ENCODE measurements around the gene SLC16A1.

The SLC16A1 gene

DNA sequence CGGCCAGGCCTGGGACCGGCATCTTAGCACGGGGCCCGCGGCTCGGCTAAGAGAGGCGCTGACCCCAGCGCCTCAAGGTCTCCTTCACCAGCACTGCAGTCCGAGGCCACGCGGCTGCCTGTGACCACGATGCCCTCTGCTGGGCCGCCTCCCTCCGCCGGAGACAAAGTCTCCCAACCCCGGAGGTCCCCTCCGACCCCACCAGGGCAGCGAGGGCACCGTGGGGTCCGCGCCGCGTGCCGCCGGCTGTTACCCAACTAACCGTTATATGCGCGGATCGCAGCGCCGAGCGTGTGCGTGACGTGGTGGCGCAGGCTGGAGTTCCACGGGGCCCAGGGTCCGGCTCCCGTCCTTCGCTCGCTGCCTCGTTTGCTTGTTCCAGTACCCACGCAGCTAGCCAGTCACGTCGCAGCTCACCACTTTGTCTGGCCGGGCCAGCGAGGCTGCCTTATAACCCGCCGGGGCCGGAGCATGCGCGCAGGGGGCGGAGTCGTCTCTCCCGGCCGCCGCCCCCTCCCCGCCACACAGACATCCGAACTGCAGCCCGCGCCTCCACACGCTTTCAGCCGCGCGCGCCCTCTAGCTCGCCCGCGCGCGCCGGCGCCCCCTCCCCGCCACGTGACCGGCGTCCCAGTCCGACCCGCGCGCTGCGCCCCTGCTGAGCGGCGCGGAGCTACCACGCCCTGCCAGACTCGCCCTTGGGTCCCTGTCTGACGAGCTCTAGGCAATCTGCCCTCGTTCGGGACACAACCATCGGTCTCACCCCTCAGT, at the start of gene SLC16A1:
SLC16A1 (minus strand) TSS at position 424 of the 771 bp plus-strand sequence. CDS start 26,888 bp downstream, outside the sequence.
- peaks cover 58% of the 10 kb centered on the region for H3K4me1 ChIP-seq (ENCODE audit: insufficient read depth, low read length, poor library complexity, severe bottlenecking)
- H4K20me1 ChIP-seq (ENCODE audit: insufficient read depth, low read length, poor library complexity, severe bottlenecking), result peaks cover 48% of the 10 kb centered on the region
- peak within 1 kb of the TSS; percentile 99 for H2AFZ ChIP-seq (ENCODE audit: low read length)

DNA sequence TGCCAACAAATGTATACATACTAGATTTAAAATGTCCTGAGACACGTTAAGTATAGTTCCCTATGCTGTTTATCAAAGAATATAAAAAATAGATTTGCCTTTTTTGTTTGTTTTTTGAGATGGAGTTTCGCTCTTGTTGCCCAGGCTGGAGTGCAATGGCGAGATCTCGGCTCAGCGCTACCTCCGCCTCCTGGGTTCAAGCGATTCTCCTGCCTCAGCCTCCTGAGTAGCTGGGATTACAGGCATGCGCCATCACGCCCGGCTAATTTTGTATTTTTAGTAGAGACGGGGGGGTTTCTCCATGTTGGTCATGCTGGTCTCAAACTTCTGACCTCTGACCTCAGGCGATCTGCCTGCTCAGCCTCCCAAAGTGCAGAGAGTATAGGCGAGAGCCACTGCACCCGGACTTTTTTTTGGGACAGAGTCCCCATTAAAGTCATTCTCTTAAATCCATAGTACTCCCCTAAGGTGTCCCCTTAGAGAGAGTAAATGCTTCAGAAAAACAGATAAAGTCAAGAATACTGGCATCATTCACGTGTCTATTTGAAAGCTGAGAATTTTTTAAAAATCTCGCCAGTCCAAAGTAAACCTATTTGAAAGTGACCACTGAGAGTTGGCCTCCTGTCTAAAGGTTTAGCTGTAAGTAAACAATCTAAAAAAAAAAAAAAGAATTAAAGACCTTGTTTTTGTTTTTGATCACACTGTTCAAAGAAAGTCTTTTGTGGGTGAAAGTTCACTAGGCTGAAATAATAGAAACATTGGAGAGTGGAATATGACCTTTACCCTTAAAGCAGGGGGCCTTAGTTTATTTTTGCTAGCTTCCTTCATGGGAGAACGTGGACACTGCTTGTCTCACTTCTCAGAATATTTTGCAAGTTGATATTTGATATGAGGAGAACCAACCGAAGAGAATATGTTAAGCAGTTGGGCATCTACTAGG, 48.0 kb upstream of the SLC16A1 start:
- Histone ChIP-seq H3K79me2 (ENCODE audit: insufficient read depth, low read length) (no peaks in the 10 kb centered on the region), H4K20me1 (ENCODE audit: insufficient read depth, low read length, poor library complexity, severe bottlenecking) (no peaks in the 10 kb centered on the region), H3K4me1 (ENCODE audit: insufficient read depth, low read length, poor library complexity, severe bottlenecking) (no peaks in the 10 kb centered on the region), H3K9ac (ENCODE audit: low read depth, low read length, poor library complexity, severe bottlenecking) (no peak overlapping the region), H3K27me3 (ENCODE audit: insufficient read depth, low read length, poor library complexity, severe bottlenecking) (no peaks in the 10 kb centered on the region), H3K36me3 (ENCODE audit: insufficient read depth, low read length) (no peaks in the 10 kb centered on the region), H3K9me2 (replicated peaks; ENCODE audit: low read depth, low read length) (no peaks in the 10 kb centered on the region), H3F3A (ENCODE audit: low read depth) (no peaks in the 10 kb centered on the region), H3K9me3 (ENCODE audit: insufficient read depth, low read depth, low read length) (no peaks in the 10 kb centered on the region), H3K4me3 (ENCODE audit: low read length, poor library complexity, severe bottlenecking) (no peak overlapping the region), H2AFZ (ENCODE audit: low read length) (no peak overlapping the region), H3K4me2 (ENCODE audit: low read depth, low read length, poor library complexity, severe bottlenecking) (no peak overlapping the region)
- TF ChIP-seq CTCF (conservative IDR thresholded peaks at IDR 0.05; ENCODE audit: low read length) (no peak), EZH2phosphoT487 (IDR thresholded peaks at IDR 0.05; ENCODE audit: borderline replicate concordance) (no peak)

More for the DNA sequence above, at the start of gene SLC16A1:
- H3K9ac ChIP-seq (ENCODE audit: low read depth, low read length, poor library complexity, severe bottlenecking), result peak within 1 kb of the TSS; percentile 95
- peak; percentile 17; the same call in 1 of the 2 replicates for TF ChIP-seq CTCF (conservative IDR thresholded peaks at IDR 0.05; ENCODE audit: low read length)
- TF ChIP-seq EZH2phosphoT487 (IDR thresholded peaks at IDR 0.05; ENCODE audit: borderline replicate concordance), result no peak
- H3K4me2 ChIP-seq (ENCODE audit: low read depth, low read length, poor library complexity, severe bottlenecking), result peak within 1 kb of the TSS; percentile 85
- H3F3A ChIP-seq (ENCODE audit: low read depth), result no peaks in the 10 kb centered on the region
- peaks cover 75% of the 10 kb centered on the region for H3K79me2 ChIP-seq (ENCODE audit: insufficient read depth, low read length)
- no peaks in the 10 kb centered on the region for H3K36me3 ChIP-seq (ENCODE audit: insufficient read depth, low read length)
- H3K27me3 ChIP-seq (ENCODE audit: insufficient read depth, low read length, poor library complexity, severe bottlenecking), result no peaks in the 10 kb centered on the region
- H3K9me2 ChIP-seq (replicated peaks; ENCODE audit: low read depth, low read length), result no peaks in the 10 kb centered on the region
- H3K4me3 ChIP-seq (ENCODE audit: low read length, poor library complexity, severe bottlenecking), result peak within 1 kb of the TSS; percentile 100
- H3K9me3 ChIP-seq (ENCODE audit: insufficient read depth, low read depth, low read length), result no peaks in the 10 kb centered on the region

DNA sequence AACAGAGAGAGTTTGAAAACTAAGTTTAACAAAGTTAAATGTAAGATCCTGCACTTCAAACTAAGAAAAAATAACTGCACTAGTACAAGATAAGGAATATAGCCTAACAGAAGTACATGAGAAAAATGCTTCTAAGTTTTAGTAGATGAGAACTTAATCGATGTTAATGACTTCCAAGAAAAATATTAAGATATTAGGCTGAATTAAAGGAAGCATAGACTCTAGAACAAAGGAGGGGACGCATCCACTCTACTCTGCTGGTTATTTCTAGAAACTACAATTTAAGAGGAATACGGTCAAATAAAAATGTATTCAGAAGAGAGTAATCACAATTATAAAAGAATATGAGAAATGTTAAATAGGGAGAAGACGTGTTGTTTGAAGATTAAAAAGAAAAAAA, 46.3 kb upstream of the SLC16A1 start:
- Histone ChIP-seq H3K9ac (ENCODE audit: low read depth, low read length, poor library complexity, severe bottlenecking) (no peak overlapping the region), H3K9me3 (ENCODE audit: insufficient read depth, low read depth, low read length) (no peaks in the 10 kb centered on the region), H3K9me2 (replicated peaks; ENCODE audit: low read depth, low read length) (no peaks in the 10 kb centered on the region), H3K36me3 (ENCODE audit: insufficient read depth, low read length) (no peaks in the 10 kb centered on the region), H3K4me2 (ENCODE audit: low read depth, low read length, poor library complexity, severe bottlenecking) (no peak overlapping the region), H4K20me1 (ENCODE audit: insufficient read depth, low read length, poor library complexity, severe bottlenecking) (no peaks in the 10 kb centered on the region), H3K4me3 (ENCODE audit: low read length, poor library complexity, severe bottlenecking) (no peak overlapping the region), H3F3A (ENCODE audit: low read depth) (no peaks in the 10 kb centered on the region), H3K79me2 (ENCODE audit: insufficient read depth, low read length) (no peaks in the 10 kb centered on the region), H3K27me3 (ENCODE audit: insufficient read depth, low read length, poor library complexity, severe bottlenecking) (no peaks in the 10 kb centered on the region), H2AFZ (ENCODE audit: low read length) (no peak overlapping the region), H3K4me1 (ENCODE audit: insufficient read depth, low read length, poor library complexity, severe bottlenecking) (no peaks in the 10 kb centered on the region)
- TF ChIP-seq EZH2phosphoT487 (IDR thresholded peaks at IDR 0.05; ENCODE audit: borderline replicate concordance) (no peak), CTCF (conservative IDR thresholded peaks at IDR 0.05; ENCODE audit: low read length) (no peak)
